LNCaP clone FGC (cell line): ENCODE results near the gene DICER1.

Experiments
- DNase-seq: peaks from one replicate; pipeline ENCODE4 v3.0.0-alpha.2; 2011; ENCODE audit warnings: low read depth
- H3K4me3 ChIP-seq: 2 replicates; pipeline ENCODE4 v1.5.1; 2011; ENCODE audit warnings: mild to moderate bottlenecking, low read depth, low read length, control low read depth
- CTCF ChIP-seq: IDR thresholded peaks from 2 replicates; pipeline ENCODE4 v1.5.1; 2012; ENCODE audit warnings: mild to moderate bottlenecking; ENCODE audit not compliant: control insufficient read depth, insufficient read depth; ENCODE audit errors: extremely low read depth

The DICER1 gene

GRCh38 chr14:95052016-95052585 lies 105.2 kb downstream of the DICER1 start:
- TF ChIP-seq CTCF, result no peak
- no peak overlapping the region for H3K4me3 ChIP-seq
- no peak for DNase-seq

DNA sequence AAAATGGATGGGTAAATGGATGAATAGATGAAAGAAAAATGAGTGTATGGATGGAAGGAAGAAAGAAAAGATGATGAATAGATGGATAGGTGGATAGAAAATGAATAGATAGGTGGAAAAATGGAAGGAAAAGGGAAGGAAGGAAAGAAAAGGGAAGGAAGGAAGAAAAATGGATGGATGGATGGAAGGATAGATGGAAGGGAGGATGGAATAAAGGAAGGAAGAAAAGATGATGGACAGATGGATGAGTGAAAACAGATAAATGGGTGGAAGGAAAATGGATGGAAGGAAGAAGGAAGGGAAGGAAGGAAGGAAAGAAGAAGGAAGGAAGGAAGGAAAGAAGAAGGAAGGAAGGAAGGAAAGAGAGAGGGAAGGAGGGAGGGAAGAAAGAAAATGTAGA lies 107.4 kb downstream of the DICER1 start:
- DNase-seq, result no peak
- TF ChIP-seq CTCF, result no peak

DNA sequence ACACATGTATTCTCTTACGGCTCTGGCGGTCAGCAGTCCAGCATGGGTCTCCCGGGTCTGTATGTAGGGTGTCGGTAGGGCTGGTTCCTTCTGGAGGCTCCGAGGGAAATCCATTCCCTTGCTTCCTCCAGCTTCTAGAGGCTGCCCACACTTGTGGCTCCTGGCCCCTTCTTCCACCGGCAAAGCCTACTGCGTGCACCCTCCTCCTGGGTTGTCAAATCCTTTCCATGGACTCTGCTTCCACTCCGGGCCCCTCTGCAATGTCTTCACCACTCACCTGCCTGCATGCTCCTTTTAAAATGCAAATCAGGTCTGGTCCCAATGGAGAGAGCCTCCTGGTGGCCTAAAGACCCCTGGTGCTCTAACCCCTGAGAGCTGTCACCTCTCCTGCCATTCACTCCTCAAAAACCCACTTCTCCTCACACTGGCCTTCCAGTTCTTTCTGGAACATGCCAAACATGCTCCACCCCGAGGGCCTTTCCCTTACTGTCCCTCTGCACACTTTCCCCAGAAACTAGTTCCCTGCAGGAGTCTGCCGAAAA lies 108.5 kb downstream of the DICER1 start:
- TF ChIP-seq CTCF, result no peak
- no peak for DNase-seq
- H3K4me3 ChIP-seq, result no peak overlapping the region

More for the DNA sequence above, 107.4 kb downstream of the DICER1 start:
- H3K4me3 ChIP-seq, result no peak overlapping the region

GRCh38 chr14:95047754-95048153 lies 109.6 kb downstream of the DICER1 start:
- no peak for TF ChIP-seq CTCF
- H3K4me3 ChIP-seq, result no peak overlapping the region
- DNase-seq, result no peak

DNA sequence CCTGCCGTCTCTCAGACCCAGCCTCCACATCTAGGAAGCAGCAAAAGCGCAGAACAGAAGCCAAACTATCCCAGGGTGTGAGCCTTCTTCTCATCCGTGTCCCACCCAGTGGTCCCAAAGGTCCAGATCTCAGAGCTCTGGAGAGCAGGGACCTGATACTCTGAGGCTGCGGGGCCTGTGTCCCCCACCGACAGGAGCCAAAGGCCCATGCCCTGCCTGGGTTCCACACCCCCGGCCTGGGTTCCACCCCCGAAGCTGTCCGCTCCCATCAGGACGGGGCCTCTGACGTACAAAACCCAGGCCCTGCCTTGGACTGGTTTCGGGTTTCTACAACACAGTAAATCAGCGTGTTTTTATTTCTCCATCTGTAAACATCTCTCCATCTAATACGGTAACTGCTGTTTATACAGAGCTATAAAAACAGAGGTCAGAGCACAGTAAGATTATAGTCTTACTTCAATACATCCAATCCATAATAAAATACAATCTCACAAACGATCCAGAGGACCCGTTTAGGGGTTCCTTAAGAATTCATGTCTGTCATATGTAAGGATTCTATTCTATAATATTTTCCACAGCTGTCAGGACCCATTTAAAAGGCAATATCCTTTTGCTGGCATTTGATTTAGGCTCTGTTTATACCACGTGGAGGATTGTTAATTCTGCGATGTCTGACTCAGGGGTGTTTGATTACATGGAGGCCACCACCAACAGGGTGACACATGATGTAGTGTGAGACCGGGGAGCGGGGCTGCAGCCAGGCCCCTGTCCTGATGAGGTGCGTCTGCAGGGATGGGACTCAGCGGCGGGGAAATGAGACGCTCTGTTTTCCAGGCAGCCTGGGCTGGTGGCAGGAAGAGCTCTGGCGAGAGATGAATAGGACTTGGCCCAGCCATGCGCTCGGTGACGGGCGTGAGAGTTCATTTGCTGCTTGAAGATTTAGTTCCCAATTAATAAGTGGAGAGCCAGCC lies 110.3 kb downstream of the DICER1 start:
- H3K4me3 ChIP-seq, result no peak overlapping the region
- no peak for TF ChIP-seq CTCF
- peak; percentile 33 for DNase-seq

DNA sequence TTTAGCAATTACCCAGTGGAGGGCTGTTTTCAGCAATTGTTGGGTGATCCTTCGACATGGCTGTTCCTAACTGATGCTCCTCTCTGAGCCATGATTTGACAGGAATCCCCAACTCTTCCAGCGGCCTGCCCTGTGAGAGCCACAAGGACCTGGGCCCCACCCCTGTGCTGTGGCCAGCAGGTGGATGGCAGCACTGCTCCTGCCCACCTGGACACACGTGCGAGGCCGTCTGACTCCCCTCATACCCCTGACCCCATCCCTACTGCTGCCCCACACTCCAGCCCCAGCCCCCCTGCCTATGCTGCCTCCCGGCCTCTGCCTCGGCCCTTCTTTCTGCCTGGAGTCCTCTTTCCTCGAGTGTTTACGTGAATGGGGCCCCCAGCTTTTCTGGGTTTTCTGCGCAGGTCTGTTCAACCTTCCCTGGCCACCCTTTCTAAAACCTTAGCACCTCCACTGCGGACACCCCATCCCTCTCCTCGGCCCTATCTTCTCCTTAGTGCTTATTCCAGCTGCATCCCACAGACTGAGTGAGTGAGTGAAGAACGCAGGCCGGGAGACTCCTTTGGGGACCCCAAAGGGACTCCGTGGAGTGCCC lies 111.4 kb downstream of the DICER1 start:
- no peak for TF ChIP-seq CTCF
- DNase-seq, result no peak
- no peak overlapping the region for H3K4me3 ChIP-seq
